Measurements from ENCODE around the gene SORCS3. TPM values are rescaled to one million over a fixed set of nuclear protein-coding genes. Genes with fewer than 3 reads are reported as not detected.

SORCS3 gene
- total RNA-seq, 1 experiment from 2014 or later = not detected

DNA sequence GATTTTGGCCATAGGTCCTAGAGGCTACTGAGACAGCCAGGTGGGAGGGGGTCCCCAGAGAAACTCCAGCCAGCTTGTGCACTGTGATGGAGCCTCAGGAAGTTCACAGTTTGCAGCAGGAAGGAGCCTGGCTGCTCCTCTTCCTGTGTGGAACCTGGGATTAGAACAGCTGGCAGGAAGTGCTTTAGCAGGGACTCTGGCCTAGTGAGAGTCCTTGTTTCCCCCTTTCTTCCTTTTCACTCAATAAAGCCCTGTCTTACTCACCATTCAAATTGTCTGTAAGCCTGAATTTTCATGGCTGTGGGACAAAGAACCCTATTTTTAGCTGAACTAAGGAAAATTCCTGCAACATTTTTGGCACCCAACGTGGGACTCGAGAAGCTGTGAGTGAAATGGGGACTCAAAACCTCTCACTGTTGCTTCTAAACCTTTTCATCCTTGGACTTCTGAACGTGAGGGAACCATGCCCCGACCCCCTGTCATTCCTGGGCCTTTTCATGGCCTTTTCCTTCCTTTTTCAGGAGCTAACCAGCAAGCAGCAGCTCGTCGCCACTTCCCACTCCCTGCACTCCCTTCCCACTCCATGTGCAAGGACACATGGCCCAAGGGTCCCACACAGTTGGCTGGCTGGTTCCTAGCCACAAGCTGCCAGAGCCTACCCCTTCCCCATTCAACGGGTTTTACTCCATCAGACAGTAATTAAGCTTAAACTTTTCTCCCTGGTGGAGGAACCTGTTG, 32.8 kb upstream of the SORCS3 start (continued):
- TF ChIP-seq REST (IDR thresholded peaks at IDR 0.05; ENCODE audit: low read depth) (no peak), CTCF (IDR thresholded peaks at IDR 0.05 in 2 of 3, conservative IDR thresholded peaks at IDR 0.05 in 1 of 3; ENCODE audit: borderline replicate concordance in 1 of 3, insufficient read depth in 1 of 3, low read depth in 2 of 3, low read length in 2 of 3) (no peak), ZNF274 (IDR thresholded peaks at IDR 0.05; ENCODE audit: low read depth, low read length) (no peak), POLR2AphosphoS5 (IDR thresholded peaks at IDR 0.05; ENCODE audit: low read depth, low read length) (no peak), ELF1 (IDR thresholded peaks at IDR 0.05; ENCODE audit: borderline replicate concordance, low read depth) (no peak)

DNA sequence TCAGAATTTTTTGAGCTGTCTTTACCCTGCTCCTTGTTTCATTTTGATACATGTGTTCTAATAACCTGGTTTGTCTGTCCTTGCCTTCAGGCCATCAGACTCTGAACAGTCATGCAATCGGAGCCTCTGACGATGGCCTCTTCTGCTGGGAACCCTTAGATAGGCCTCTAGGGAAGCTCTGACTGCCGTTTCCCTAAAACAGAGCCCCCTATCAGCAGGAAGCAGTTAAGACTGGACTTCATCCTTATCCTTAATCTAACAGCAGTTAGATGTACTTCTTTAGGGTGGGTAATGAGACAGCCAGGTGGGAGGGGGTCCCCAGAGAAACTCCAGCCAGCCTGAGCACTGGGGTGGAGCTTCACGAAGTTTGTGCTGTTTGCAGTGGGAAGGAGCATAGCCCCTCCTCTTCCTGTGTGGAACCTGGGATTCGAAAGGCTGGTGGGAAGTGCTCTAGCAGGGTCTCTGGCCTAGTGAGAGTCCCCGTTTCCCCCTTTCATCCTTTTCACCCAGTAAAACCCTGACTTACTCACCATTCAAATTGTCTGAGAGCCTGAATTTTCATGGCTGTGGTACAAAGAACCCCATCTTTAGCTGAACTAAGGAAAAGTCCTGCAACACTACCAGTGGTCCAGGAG, 28.4 kb upstream of the SORCS3 start:
- Histone ChIP-seq H2AFZ (ENCODE audit: low read depth, low read length, poor library complexity, severe bottlenecking) (no peak overlapping the region), H3K9me3 (ENCODE audit: control insufficient read depth in 1 of 2, insufficient read depth in 1 of 2, low read depth in 1 of 2, low read length in 2 of 2) (no peaks in the 10 kb centered on the region), H4K20me1 (ENCODE audit: insufficient read depth) (no peaks in the 10 kb centered on the region), H3K79me2 (ENCODE audit: insufficient read depth, low read length) (no peaks in the 10 kb centered on the region), H3K27ac (ENCODE audit: low read depth, low read length) (no peak overlapping the region), H3K36me3 (ENCODE audit: control insufficient read depth in 1 of 2, insufficient read depth in 2 of 2, low read length in 2 of 2) (no peaks in the 10 kb centered on the region), H3K4me3 (replicated peaks in 1 of 2; ENCODE audit: low read depth in 1 of 2, low read length in 2 of 2) (no peak overlapping the region), H3K27me3 (ENCODE audit: insufficient read depth, low read length) (peaks cover 41% of the 10 kb centered on the region; the same call in 1 of the 2 replicates), H3K9ac (ENCODE audit: low read length) (no peak overlapping the region), H3K4me1 (ENCODE audit: control insufficient read depth in 1 of 2, insufficient read depth in 2 of 2, low read length in 2 of 2) (no peaks in the 10 kb centered on the region), H3K9me2 (ENCODE audit: insufficient read depth) (no peaks in the 10 kb centered on the region), H3K4me2 (ENCODE audit: low read length) (no peak overlapping the region)
- RAD21 ChIA-PET (ENCODE audit: low non-redundant PET in 1 of 2, low total read pairs in 2 of 2, uncharacterized antibody in 2 of 2, unreplicated experiment in 2 of 2) = no interaction called here
- intact Hi-C loops (cut with micrococcal nuclease) = no loop called here
- DNase-seq (ENCODE audit: low read depth, low spot score) = no peak
- TF ChIP-seq CTCF (IDR thresholded peaks at IDR 0.05 in 2 of 3, conservative IDR thresholded peaks at IDR 0.05 in 1 of 3; ENCODE audit: borderline replicate concordance in 1 of 3, insufficient read depth in 1 of 3, low read depth in 2 of 3, low read length in 2 of 3) (0 out of 6 replicates have a peak, but pooled peaks of 1 of the 3 experiments have one; percentile 10), CEBPB (IDR thresholded peaks at IDR 0.05; ENCODE audit: low read depth) (no peak)
- no TSS peak for BruUV-seq (replicated peaks)
- peak; percentile 64 for ATAC-seq
- POLR2A ChIA-PET = no interaction called here
- CTCF ChIA-PET = interaction anchor here (0.9 to 3.5 kb wide), 3 partner anchors 10 to 206 kb away, joined by 3 to 13 read pairs (median 13); no protein-coding TSS in a partner anchor
